ENCODE measurements around the gene APOBEC3F. TPM values are rescaled to one million over a fixed set of nuclear protein-coding genes. Genes with fewer than 3 reads are reported as not detected.

Gene APOBEC3F
- 6.3 and 7.6 TPM in 2 replicates for total RNA-seq

DNA sequence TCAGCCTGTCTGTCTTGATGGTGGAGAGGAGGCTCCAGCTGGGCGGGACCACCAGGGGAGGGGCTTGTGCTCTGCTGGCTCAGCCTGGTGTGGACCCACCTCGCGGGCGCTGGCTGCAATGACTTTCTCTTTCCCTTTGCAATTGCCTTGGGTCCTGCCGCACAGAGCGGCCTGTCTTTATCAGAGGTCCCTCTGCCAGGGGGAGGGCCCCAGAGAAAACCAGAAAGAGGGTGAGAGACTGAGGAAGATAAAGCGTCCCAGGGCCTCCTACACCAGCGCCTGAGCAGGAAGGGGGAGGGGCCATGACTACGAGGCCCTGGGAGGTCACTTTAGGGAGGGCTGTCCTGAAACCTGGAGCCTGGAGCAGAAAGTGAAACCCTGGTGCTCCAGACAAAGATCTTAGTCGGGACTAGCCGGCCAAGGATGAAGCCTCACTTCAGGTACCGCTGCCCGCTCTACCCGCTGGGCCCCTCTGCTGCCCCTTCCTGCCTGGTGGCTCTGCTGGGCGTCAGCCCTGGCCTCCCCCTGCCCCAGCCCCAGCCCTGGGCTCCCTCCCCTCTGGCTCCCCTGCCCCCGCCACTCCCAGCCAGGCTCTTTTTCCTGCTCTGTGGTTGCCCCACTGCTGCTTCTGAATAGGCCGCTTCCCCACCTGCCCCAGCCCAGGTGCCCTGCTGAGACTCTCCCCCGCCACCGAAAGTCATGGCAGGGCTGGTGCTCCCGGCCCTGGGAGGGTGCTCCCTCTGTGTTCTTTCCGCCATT lies at the start of gene APOBEC3F:
TSS of gene APOBEC3F (plus strand) at position 327 of the 759 bp plus-strand sequence. CDS start at position 424, 97 bp downstream.

DNA sequence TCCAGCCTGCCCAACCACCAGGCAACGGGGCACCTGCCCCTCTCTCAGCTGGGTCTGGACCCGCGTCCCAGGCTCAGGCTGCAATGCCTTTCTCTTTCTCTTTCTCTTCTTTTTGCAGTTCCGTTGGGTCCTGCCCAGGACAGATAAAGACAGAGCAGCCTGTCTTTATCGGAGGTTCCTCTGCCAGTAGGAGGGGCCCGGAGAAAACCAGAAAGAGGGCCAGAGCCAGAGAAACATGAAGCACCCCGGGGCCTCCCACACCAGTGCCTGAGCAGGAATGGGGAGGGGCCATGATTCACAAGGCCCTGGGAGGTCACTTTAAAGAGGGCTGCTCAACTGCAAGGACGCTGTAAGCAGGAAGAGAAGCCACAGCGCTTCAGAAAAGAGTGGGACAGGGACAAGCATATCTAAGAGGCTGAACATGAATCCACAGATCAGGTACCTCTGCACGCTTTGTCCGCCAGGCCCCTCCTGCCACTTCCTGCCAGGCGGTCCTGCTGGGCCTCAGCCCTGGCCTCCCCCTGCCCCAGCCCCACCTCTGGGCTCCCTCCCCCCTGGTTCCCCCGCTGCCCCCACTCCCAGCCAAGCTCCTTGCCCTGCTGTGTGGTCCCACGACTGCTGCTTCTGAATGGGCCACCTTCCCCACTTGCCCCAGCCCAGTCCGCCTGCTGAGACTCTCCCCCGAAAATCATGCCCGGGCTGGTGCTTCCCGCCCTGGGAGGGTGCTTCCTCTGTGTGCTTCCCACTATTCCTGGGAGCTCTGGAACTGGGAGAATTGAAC lies 26.5 kb upstream of the APOBEC3F start, which contains the start of gene APOBEC3C:
TSS of gene APOBEC3C (plus strand) at position 316 of the 781 bp plus-strand sequence. CDS start at position 422, 106 bp downstream.

DNA sequence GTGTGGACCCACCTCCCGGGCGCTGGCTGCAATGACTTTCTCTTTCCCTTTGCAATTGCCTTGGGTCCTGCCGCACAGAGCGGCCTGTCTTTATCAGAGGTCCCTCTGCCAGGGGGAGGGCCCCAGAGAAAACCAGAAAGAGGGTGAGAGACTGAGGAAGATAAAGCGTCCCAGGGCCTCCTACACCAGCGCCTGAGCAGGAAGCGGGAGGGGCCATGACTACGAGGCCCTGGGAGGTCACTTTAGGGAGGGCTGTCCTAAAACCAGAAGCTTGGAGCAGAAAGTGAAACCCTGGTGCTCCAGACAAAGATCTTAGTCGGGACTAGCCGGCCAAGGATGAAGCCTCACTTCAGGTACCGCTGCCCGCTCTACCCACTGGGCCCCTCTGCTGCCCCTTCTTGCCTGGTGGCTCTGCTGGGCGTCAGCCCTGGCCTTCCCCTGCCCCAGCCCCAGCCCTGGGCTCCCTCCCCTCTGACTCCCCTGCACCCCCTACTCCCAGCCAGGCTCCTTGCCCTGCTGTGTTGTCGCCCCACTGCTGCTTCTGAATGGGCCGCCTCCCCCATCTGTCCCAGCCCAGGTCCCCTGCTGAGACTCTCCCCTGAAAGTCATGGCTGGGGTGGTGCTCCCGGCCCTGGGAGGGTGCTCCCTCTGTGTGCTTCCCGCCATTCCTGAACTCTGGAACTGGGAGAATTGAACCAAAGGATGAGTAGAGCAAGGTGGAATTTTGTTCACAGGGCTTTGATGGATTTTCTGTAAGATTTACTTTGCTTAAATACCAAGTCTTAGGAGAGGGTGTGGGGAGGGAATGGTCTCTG lies 36.6 kb downstream of the APOBEC3F start, which contains the start of gene APOBEC3G:
TSS of gene APOBEC3G (plus strand) at position 250 of the 815 bp plus-strand sequence. CDS start at position 337, 87 bp downstream.

DNA sequence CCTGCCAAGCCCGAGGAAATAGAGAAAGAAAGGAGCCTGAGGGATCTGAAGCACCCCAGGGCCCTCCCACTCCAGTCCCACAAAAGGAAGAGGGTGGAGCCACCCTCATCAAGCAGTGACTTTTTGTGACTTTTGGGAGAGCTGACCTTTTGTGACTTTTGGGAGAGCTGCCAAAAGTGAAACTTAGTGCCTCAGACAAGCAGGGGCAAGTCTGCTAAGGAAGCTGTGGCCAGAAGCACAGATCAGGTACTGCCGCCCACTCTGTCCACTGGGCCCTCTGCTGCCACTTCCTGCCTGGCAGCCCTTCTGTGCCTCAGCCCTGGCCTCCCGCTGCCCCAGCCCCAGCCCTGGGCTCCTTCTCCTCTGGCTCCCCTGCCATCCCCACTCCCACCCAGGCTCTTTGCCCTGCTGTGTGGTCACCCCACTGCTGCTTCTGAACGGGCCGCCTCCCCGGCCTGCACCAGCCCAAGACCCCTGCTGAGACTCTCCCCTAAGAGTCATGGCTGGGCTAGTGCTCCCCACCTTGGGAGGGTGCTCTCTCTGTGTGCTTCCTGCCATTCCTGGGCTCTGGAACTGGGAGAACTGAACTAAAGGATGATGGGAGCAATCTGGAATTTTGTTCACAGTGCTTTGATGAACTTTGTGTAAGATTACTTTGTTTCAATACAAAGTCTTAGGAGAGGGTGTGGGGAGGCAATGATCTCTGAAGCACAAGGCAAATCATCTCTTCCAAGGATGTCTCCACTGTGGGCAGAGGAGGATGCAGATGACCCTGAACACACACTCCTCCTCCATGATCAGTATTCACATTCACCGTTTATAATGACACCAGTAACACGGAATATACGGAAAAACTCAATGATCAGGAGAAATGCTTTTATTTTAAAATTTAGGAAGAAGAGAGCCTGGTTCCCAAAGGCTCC lies 56.7 kb downstream of the APOBEC3F start, which contains the start of gene APOBEC3H:
TSS of gene APOBEC3H (plus strand) at position 147 of the 923 bp plus-strand sequence. CDS start 3,035 bp downstream, outside the sequence.

Other genes with a start within 250 kb of the APOBEC3F start
- gene DNAL4, start 246.7 kb upstream of the APOBEC3F start, total RNA-seq, result 17.3 and 20.3 TPM in 2 replicates
- gene NPTXR, start 196.8 kb upstream of the APOBEC3F start, total RNA-seq, result 4.7 and 7.8 TPM in 2 replicates
- gene CBX6, start 168.6 kb upstream of the APOBEC3F start, total RNA-seq, result 61.8 and 65.1 TPM in 2 replicates
- not detected in 2 replicates for gene APOBEC3A, start 83.3 kb upstream of the APOBEC3F start, total RNA-seq
- gene APOBEC3B, start 58.5 kb upstream of the APOBEC3F start, total RNA-seq, result 0.30 and 2.0 TPM in 2 replicates
- gene APOBEC3C, start 26.6 kb upstream of the APOBEC3F start, total RNA-seq, result 13.1 and 15.0 TPM in 2 replicates
- 1.4 and 1.6 TPM in 2 replicates for gene APOBEC3D, start 19.7 kb upstream of the APOBEC3F start, total RNA-seq
- gene APOBEC3G, start 36.4 kb downstream of the APOBEC3F start, total RNA-seq, result 3.8 and 16.2 TPM in 2 replicates
- 0.98 TPM in 1 of 2 replicates, not detected in the other for gene APOBEC3H, start 56.4 kb downstream of the APOBEC3F start, total RNA-seq
- gene CBX7, start 111.8 kb downstream of the APOBEC3F start, total RNA-seq, result 8.2 and 9.5 TPM in 2 replicates
- gene PDGFB, start 204.1 kb downstream of the APOBEC3F start, total RNA-seq, result 0.33 and 0.40 TPM in 2 replicates

Measured in smooth muscle cell of the pulmonary artery (primary cell).